Measurements from ENCODE around the gene SUCLG2.

The SUCLG2 gene

GRCh38 chr3:67608034-67608433, 46.4 kb downstream of the SUCLG2 start:
- no peak overlapping the region for H3K27ac ChIP-seq (ENCODE audit: low read length)
- H3K9ac ChIP-seq (ENCODE audit: low read depth, low read length): no peak overlapping the region
- H3K4me1 ChIP-seq (ENCODE audit: insufficient read depth, low read length): no peaks in the 10 kb centered on the region; the same call in 1 of the 2 replicates
- H3K9me3 ChIP-seq (ENCODE audit: insufficient read depth, low read depth, low read length): no peaks in the 10 kb centered on the region
- no peak overlapping the region for H3K4me3 ChIP-seq (ENCODE audit: low read length)
- peaks cover 43% of the 10 kb centered on the region for H3K36me3 ChIP-seq (ENCODE audit: insufficient read depth, low read depth, low read length)
- H3K27me3 ChIP-seq (ENCODE audit: insufficient read depth, low read length): no peaks in the 10 kb centered on the region

GRCh38 chr3:67605377-67605776, 49.0 kb downstream of the SUCLG2 start:
- no peaks in the 10 kb centered on the region for H3K27me3 ChIP-seq (ENCODE audit: insufficient read depth, low read length)
- H3K36me3 ChIP-seq (ENCODE audit: insufficient read depth, low read depth, low read length): peaks cover 40% of the 10 kb centered on the region
- no peak overlapping the region for H3K9ac ChIP-seq (ENCODE audit: low read depth, low read length)
- no peaks in the 10 kb centered on the region for H3K9me3 ChIP-seq (ENCODE audit: insufficient read depth, low read depth, low read length)
- no peak overlapping the region for H3K4me3 ChIP-seq (ENCODE audit: low read length)
- H3K4me1 ChIP-seq (ENCODE audit: insufficient read depth, low read length): peaks cover 6% of the 10 kb centered on the region; the same call in 1 of the 2 replicates
- H3K27ac ChIP-seq (ENCODE audit: low read length): no peak overlapping the region

GRCh38 chr3:67602816-67603215, 51.6 kb downstream of the SUCLG2 start:
- Histone ChIP-seq H3K27ac (ENCODE audit: low read length) (no peak overlapping the region), H3K36me3 (ENCODE audit: insufficient read depth, low read depth, low read length) (peaks cover 30% of the 10 kb centered on the region), H3K4me1 (ENCODE audit: insufficient read depth, low read length) (peaks cover 6% of the 10 kb centered on the region; the same call in 1 of the 2 replicates), H3K27me3 (ENCODE audit: insufficient read depth, low read length) (no peaks in the 10 kb centered on the region), H3K4me3 (ENCODE audit: low read length) (no peak overlapping the region), H3K9ac (ENCODE audit: low read depth, low read length) (no peak overlapping the region), H3K9me3 (ENCODE audit: insufficient read depth, low read depth, low read length) (no peaks in the 10 kb centered on the region)

- Histone ChIP-seq H3K9ac (ENCODE audit: low read depth, low read length) (no peak overlapping the region), H3K4me1 (ENCODE audit: insufficient read depth, low read length) (peaks cover 6% of the 10 kb centered on the region; the same call in 1 of the 2 replicates), H3K27ac (ENCODE audit: low read length) (no peak overlapping the region), H3K9me3 (ENCODE audit: insufficient read depth, low read depth, low read length) (no peaks in the 10 kb centered on the region), H3K36me3 (ENCODE audit: insufficient read depth, low read depth, low read length) (peaks cover 24% of the 10 kb centered on the region), H3K4me3 (ENCODE audit: low read length) (no peak overlapping the region), H3K27me3 (ENCODE audit: insufficient read depth, low read length) (no peaks in the 10 kb centered on the region)
These were observed 52.3 kb downstream of the SUCLG2 start for GRCh38 chr3:67601919-67602608.

- H3K9me3 ChIP-seq (ENCODE audit: insufficient read depth, low read depth, low read length): no peaks in the 10 kb centered on the region
- no peak overlapping the region for H3K9ac ChIP-seq (ENCODE audit: low read depth, low read length)
- peaks cover 18% of the 10 kb centered on the region for H3K36me3 ChIP-seq (ENCODE audit: insufficient read depth, low read depth, low read length)
- peaks cover 6% of the 10 kb centered on the region; the same call in 1 of the 2 replicates for H3K4me1 ChIP-seq (ENCODE audit: insufficient read depth, low read length)
- no peak overlapping the region for H3K4me3 ChIP-seq (ENCODE audit: low read length)
- H3K27ac ChIP-seq (ENCODE audit: low read length): no peak overlapping the region
- no peaks in the 10 kb centered on the region for H3K27me3 ChIP-seq (ENCODE audit: insufficient read depth, low read length)
These were observed 53.0 kb downstream of the SUCLG2 start for GRCh38 chr3:67601385-67601784.

GRCh38 chr3:67599821-67600220, 54.6 kb downstream of the SUCLG2 start:
- Histone ChIP-seq H3K4me1 (ENCODE audit: insufficient read depth, low read length) (peaks cover 6% of the 10 kb centered on the region; the same call in 1 of the 2 replicates), H3K9ac (ENCODE audit: low read depth, low read length) (no peak overlapping the region)

GRCh38 chr3:67598814-67599556, 55.4 kb downstream of the SUCLG2 start:
- no peaks in the 10 kb centered on the region for H3K27me3 ChIP-seq (ENCODE audit: insufficient read depth, low read length)
- H3K4me3 ChIP-seq (ENCODE audit: low read length): no peak overlapping the region
- no peak overlapping the region for H3K27ac ChIP-seq (ENCODE audit: low read length)
- H3K9me3 ChIP-seq (ENCODE audit: insufficient read depth, low read depth, low read length): no peaks in the 10 kb centered on the region
- no peak overlapping the region for H3K9ac ChIP-seq (ENCODE audit: low read depth, low read length)
- H3K4me1 ChIP-seq (ENCODE audit: insufficient read depth, low read length): peaks cover 6% of the 10 kb centered on the region; the same call in 1 of the 2 replicates
- H3K36me3 ChIP-seq (ENCODE audit: insufficient read depth, low read depth, low read length): peaks cover 8% of the 10 kb centered on the region

More at GRCh38 chr3:67599821-67600220, 54.6 kb downstream of the SUCLG2 start:
- H3K27ac ChIP-seq (ENCODE audit: low read length): no peak overlapping the region
- no peaks in the 10 kb centered on the region for H3K27me3 ChIP-seq (ENCODE audit: insufficient read depth, low read length)
- no peak overlapping the region for H3K4me3 ChIP-seq (ENCODE audit: low read length)
- H3K9me3 ChIP-seq (ENCODE audit: insufficient read depth, low read depth, low read length): no peaks in the 10 kb centered on the region
- H3K36me3 ChIP-seq (ENCODE audit: insufficient read depth, low read depth, low read length): peaks cover 11% of the 10 kb centered on the region

GRCh38 chr3:67595424-67595823, 59.0 kb downstream of the SUCLG2 start:
- no peak overlapping the region for H3K27ac ChIP-seq (ENCODE audit: low read length)
- no peak overlapping the region for H3K4me3 ChIP-seq (ENCODE audit: low read length)
- H3K4me1 ChIP-seq (ENCODE audit: insufficient read depth, low read length): no peaks in the 10 kb centered on the region
- peaks cover 8% of the 10 kb centered on the region for H3K36me3 ChIP-seq (ENCODE audit: insufficient read depth, low read depth, low read length)
- H3K9ac ChIP-seq (ENCODE audit: low read depth, low read length): no peak overlapping the region
- H3K27me3 ChIP-seq (ENCODE audit: insufficient read depth, low read length): no peaks in the 10 kb centered on the region
- H3K9me3 ChIP-seq (ENCODE audit: insufficient read depth, low read depth, low read length): no peaks in the 10 kb centered on the region

- Histone ChIP-seq H3K9me3 (ENCODE audit: insufficient read depth, low read depth, low read length) (no peaks in the 10 kb centered on the region), H3K36me3 (ENCODE audit: insufficient read depth, low read depth, low read length) (peaks cover 4% of the 10 kb centered on the region), H3K9ac (ENCODE audit: low read depth, low read length) (no peak overlapping the region), H3K4me3 (ENCODE audit: low read length) (no peak overlapping the region), H3K27me3 (ENCODE audit: insufficient read depth, low read length) (no peaks in the 10 kb centered on the region), H3K27ac (ENCODE audit: low read length) (no peak overlapping the region), H3K4me1 (ENCODE audit: insufficient read depth, low read length) (no peaks in the 10 kb centered on the region)
These were observed 60.6 kb downstream of the SUCLG2 start for GRCh38 chr3:67593761-67594234.

- Histone ChIP-seq H3K9ac (ENCODE audit: low read depth, low read length) (no peak overlapping the region), H3K9me3 (ENCODE audit: insufficient read depth, low read depth, low read length) (no peaks in the 10 kb centered on the region), H3K27me3 (ENCODE audit: insufficient read depth, low read length) (no peaks in the 10 kb centered on the region), H3K4me1 (ENCODE audit: insufficient read depth, low read length) (no peaks in the 10 kb centered on the region), H3K4me3 (ENCODE audit: low read length) (no peak overlapping the region), H3K27ac (ENCODE audit: low read length) (no peak overlapping the region), H3K36me3 (ENCODE audit: insufficient read depth, low read depth, low read length) (no peaks in the 10 kb centered on the region)
These were observed 62.4 kb downstream of the SUCLG2 start for GRCh38 chr3:67592057-67592456.

- no peak overlapping the region for H3K9ac ChIP-seq (ENCODE audit: low read depth, low read length)
- H3K36me3 ChIP-seq (ENCODE audit: insufficient read depth, low read depth, low read length): no peaks in the 10 kb centered on the region
These were observed 66.6 kb downstream of the SUCLG2 start for GRCh38 chr3:67587811-67588210.

GRCh38 chr3:67587301-67587700, 67.1 kb downstream of the SUCLG2 start:
- no peak overlapping the region for H3K9ac ChIP-seq (ENCODE audit: low read depth, low read length)
- H3K4me1 ChIP-seq (ENCODE audit: insufficient read depth, low read length): no peaks in the 10 kb centered on the region
- no peak overlapping the region for H3K4me3 ChIP-seq (ENCODE audit: low read length)
- H3K27me3 ChIP-seq (ENCODE audit: insufficient read depth, low read length): no peaks in the 10 kb centered on the region
- no peak overlapping the region for H3K27ac ChIP-seq (ENCODE audit: low read length)
- no peaks in the 10 kb centered on the region for H3K9me3 ChIP-seq (ENCODE audit: insufficient read depth, low read depth, low read length)
- H3K36me3 ChIP-seq (ENCODE audit: insufficient read depth, low read depth, low read length): no peaks in the 10 kb centered on the region

More at GRCh38 chr3:67587811-67588210, 66.6 kb downstream of the SUCLG2 start:
- Histone ChIP-seq H3K27ac (ENCODE audit: low read length) (no peak overlapping the region), H3K9me3 (ENCODE audit: insufficient read depth, low read depth, low read length) (no peaks in the 10 kb centered on the region), H3K27me3 (ENCODE audit: insufficient read depth, low read length) (no peaks in the 10 kb centered on the region), H3K4me1 (ENCODE audit: insufficient read depth, low read length) (no peaks in the 10 kb centered on the region), H3K4me3 (ENCODE audit: low read length) (no peak overlapping the region)

Measured in iPS-20b (cell line).